Dedifferentiated amniotic fluid mesenchymal stem cell (primary cell): ENCODE data around the gene ASGR2.
"Not testable (repeated sequence)": the region's sequence is repeated elsewhere in the genome, so short reads cannot be mapped to it uniquely, and the experiment has no call there.

Source experiments
- DNase-seq: peaks from one replicate; pipeline ENCODE4 v3.0.0-alpha.2; 2016; ENCODE audit errors: extremely low spot score

The ASGR2 gene

DNA sequence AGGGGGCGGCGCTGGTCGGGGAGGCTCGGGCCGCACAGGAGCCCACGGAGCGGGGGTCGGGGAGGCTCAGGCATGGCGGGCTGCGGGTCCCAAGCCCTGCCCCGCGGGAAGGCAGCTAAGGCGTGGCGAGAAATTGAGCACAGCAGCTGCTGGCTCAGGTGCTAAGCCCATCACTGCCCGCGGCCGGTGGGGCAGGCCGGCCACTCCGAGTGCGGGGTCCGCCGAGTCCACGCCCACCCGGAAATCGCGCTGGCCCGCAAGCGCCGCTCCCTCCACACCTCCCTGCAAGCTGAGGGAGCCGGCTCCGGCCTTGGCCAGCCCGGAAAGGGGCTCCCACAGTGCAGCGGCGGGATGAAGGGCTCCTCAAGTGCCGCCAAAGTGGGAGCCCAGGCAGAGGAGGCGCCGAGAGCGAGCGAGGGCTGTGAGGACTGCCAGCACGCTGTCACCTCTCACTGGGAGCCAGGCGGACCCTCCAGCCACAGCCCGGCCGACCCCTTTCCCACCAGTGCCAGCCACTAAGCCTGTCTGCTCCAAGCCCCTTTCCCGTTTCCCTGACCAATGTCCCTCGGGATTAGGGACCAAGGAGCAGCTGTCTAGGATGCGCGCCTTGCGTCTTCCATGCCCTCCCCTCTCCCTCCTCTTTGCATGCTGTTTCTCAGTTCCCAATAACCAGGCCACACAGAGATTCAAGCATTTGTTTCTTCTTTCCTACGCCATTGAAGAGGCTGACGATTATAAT is 13.8 kb downstream of the ASGR2 start:
- not testable (repeated sequence) for DNase-seq

DNA sequence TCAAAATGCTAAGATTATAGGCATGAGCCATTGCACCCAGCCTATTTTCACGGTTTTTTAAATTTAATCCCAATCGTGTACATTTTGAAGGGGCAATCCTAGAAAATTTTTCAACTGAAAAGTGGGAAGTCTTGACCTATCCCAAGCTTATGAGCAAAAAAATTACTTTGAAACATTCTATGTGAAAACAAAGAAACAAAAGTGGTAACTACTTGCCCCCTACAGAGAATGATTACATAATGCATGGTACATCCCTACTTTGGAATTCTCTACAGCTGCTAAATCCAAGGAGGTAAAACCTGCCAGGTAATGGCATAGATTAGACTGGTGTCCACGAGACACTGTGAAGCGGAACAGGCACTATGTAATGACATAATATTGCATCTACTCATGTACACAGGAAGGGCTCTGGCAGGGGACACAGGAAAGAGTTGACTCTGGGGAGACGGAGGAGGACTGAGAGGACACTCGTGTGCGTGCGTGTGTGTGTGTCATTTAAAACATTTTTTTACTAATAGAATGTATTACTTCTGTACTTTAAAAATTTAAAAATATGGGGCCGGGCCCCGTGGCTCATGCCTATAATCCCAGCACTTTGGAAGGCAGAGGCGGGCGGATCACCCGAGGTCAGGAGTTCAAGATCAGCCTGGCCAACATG is 15.7 kb downstream of the ASGR2 start:
- no peak for DNase-seq

DNA sequence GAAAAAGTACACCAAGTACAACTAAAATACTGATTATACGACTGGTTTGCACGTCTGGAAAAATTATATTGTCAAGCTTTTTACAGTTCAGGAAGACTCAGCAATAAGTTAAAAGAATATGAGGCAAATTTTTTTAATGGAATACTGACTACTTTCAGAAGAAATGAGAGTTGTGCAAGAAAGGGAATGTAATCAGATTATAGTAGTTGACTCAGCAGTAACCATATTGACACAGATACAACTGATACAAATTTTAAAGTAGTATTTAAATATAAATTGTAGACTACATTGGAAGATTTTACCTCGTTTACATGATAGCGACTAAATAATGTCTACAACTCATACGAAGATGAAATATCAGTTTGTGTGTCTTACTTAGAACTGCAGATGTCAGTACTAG is 16.7 kb downstream of the ASGR2 start:
- DNase-seq: no peak

DNA sequence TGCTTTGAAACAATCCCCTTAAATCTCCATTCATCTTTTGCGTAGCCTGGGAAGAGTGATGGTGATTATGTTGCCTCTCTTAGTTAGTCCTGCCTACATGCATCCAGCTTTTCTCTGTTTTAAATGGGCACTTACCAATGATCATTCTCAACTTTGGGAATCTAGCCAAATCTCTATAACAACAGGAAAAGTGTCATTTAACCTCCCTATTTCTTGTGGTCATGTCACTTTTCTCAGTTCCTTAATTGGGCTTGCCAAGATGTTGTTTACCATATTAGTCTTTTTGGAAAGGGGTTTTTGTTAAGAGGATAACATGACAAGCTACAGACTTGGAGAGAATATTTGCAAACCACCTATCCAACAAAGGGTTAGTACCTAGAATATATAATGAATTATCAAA is 19.0 kb downstream of the ASGR2 start:
- DNase-seq: no peak

DNA sequence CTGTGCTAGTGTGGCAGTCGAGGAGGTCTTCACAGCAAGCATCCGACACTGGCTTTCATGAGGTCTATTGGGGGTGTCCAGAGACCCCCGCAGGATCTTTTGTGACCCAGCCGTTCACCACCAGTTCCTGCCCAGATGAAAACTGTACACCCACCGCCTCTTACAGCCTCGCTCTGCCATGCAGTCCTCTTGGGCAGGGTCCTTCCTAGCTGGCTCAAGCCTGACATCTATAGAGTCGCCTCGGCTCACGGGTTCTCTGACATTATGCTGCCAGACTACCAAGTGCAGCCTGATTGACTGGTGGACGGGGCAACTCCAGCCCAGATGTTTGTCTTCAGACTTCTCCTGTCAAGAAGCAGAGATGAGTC is 20.0 kb downstream of the ASGR2 start:
- DNase-seq: no peak

DNA sequence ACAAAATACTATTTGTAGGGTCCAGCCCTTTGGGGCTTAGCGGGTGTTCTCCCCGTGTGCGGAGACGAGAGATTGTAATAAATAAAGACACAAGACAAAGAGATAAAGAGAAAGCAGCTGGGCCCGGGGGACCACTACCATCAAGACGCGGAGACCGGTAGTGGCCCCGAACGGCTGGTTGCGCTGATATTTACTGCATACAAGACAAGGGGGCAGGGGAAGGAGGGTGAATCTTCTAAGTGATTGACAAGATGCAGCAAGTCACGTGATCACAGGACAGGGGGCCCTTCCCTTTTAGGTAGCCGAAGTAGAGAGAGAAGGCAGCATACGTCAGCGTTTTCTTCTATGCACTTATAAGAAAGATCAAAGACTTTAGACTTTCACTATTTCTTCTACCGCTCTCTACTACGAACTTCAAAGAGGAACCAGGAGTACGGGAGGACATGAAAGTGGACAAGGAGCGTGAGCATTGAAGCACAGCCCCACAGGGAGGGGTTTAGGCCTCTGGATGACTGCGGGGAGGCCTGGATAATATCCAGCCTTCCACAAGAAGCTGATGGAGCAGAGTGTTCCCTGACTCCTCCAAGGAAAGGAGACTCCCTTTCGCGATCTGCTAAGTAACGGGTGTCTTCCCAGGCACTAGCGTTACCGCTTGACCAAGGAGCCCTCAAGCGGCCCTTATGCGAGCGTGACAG is 23.2 kb downstream of the ASGR2 start:
- not testable (repeated sequence) for DNase-seq

DNA sequence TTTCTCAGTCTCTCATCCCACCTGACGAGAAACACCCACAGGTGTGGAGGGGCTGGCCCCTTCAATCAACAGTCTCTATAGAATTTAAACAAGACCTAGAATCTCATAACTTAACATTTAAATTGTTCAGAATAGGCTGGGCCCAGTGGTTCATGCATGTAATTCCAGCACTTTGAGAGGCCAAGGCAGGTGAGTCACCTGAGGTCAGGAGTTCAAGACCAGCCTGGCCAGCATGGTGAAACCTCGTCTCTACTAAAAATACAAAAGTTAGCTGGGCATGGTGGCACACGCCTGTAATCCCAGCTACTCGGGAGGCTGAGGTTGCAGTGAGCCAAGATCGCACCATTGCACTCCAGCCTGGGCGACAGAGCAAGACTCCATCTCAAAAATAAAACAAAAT is 25.1 kb downstream of the ASGR2 start:
- DNase-seq: not testable (repeated sequence)

DNA sequence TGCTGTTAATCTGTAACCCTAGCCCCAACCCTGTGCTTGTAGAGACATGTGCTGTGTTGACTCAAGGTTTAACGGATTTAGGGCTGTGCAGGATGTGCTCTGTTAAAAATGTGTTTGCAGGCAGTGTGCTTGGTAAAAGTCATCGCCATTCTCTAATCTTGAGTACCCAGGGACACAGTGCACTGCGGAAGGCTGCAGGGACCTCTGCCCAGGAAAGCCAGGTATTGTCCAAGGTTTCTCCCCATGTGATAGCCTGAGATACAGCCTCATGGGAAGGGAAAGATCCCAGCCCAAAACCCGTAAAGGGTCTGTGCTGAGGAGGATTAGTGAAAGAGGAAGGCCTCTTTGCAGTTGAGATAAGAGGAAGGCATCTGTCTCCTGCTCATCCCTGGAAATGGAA is 26.2 kb downstream of the ASGR2 start:
- DNase-seq: not testable (repeated sequence)

DNA sequence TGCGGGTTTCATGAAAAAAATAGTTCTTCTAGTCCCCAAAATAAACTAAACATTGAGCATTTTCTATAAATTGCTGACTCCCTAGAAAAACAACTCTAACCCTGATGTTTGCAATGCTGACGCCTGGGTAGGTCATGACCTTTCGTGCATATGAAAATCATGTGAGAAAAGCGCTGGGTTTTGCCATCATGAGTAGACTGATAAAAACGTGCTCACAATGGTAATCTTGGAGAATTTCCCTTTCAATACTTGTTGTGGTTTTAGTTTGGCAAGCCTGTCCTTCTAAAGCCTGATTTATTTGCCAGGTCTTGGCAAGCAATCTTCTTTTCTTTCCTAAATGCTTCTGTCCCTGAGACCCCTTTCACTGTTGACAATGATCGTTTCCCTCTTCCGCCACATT is 30.5 kb downstream of the ASGR2 start:
- DNase-seq: no peak

DNA sequence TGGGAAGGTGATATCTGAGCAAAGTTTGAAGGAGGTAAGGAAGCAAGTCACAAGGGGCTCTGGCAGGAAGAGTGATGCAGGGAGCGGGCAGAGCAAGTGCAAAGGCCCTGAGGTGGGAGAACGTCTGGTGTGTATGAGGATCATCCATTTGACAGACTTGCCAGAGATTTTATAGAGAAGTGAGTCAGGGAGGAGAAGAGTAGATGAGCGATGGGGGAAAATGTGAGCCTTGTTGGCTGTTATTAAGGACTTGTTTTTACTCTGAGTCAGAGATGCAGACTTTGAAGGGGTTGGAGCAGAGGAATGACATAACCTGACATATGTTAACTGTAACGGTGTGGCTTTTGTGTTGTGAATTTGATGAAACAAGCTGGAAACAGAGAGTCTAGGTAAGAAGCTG is 31.0 kb downstream of the ASGR2 start:
- DNase-seq: no peak

DNA sequence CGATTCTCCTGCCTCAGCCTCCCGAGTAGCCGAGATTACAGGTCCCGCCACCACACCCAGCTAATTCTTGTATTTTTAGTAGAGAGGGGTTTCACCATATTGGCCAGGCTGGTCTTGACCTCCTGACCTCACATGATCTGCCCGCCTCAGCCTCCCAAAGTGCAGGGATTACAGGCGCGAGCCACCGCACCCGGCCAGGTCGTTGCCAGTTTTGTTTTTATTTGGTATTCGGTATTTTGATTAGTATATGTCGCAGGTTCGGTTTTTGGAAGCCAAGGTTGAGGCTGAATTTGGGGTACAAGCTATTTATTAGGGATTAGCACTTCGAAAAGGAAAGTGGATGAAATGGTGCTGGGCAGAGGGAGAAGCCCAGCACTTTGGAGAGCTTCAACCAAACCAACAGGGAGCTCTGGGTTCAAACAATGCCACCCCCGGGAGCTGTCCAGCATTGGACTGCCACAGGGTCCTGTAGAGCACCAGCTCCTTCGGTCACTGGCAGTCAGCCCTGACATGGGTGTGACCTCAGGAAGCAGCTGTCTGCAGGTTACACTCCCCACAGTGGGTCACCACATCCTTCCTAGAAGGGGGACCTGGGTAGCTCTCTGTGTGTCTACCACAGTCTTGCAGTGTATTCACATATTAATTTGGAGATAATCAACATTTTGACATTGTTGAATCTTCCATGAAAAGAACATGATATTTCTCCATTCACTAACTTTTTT is 33.1 kb downstream of the ASGR2 start:
- no peak for DNase-seq

DNA sequence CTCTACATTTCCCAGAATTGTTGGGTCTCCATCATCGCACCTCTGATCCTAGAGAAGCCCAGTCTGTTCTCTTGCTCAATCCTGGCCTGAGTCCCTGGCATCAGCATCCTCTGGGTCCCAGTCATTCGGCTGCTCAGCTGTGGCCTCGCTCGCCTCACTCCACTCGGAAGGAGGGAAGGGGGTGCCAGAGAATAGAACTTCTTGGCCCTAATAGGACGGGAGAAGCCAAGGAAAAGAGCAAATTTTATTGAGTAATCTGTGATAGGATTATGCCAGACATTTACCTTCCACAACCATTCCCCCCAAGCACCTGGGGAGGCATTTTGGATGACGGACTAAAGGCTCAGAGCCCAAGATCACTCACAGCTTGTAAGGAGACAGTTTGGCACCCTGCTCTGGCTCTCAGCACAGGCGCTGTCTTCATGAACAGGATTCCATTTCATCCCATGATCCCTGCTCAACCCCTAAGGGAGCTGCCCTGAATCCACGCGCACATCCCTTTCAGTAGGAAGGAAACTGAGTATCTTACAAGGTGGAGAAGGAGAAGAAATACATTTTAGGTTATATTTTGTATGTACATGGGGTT is 34.1 kb downstream of the ASGR2 start:
- DNase-seq: no peak

DNA sequence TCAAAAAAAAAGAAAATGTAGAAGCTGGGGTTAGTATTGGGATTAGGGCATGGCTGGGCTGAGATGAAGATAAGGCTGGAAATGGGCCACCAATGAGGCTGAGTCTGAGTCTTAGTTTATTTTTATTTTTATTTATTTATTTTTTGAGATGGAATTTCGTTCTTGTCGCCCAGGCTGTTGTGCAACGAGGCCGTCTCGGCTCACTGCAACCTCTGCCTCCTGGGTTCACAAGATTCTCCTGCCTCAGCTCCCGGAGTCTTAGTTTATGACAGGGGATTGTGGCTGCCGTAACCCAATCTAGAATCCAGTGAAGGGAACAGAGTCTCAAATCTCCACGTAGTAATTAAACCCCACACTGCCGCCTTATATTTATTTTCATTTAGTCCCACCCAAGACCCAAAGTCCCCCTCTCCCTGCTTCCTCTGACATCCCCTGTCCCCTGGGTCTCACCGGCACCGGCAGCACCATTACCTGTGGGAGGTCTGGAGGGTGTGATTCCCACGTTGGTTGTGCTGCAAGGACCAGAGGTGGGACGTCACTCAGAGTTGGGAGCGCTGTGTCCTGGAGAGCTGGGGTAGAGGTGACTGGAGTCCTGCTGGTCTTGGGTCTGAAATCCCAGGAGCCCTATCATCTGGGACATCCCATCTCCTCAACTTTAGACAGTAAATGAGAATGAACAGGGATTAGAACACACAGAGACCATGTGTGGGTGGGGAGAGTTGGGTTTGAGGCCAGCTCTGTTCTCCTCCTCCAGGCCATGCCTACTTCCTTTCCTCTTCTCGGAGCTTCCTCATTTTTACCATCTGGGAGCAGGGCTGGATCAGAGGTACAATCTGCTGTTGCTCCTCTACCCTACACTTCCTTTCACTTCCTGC is 34.8 kb downstream of the ASGR2 start, which contains the start of gene CLEC10A:
Gene CLEC10A (minus strand): TSS at position 671 of the 875 bp plus-strand sequence. CDS start 1,439 bp downstream, outside the sequence.
- DNase-seq: no peak

DNA sequence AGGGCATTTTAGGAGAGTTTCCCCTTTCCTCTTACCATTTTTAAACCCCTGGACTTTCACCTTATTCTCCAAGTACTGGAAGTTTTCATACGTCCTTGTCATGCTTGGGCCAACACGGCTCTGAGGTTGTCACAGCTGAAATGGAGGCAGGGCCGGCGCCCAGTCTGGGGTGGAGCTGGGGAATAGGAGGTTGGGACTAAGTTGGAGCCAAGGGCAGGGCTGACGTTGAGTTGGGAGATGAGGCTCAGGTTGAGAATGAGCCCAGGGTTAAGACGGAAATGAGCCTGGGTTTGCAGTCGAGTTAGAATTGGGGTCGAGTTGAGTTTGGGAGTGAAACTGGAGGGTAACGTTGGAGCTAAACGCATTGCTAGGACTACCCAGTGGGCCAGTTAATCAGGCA is 35.9 kb downstream of the ASGR2 start:
- no peak for DNase-seq

DNA sequence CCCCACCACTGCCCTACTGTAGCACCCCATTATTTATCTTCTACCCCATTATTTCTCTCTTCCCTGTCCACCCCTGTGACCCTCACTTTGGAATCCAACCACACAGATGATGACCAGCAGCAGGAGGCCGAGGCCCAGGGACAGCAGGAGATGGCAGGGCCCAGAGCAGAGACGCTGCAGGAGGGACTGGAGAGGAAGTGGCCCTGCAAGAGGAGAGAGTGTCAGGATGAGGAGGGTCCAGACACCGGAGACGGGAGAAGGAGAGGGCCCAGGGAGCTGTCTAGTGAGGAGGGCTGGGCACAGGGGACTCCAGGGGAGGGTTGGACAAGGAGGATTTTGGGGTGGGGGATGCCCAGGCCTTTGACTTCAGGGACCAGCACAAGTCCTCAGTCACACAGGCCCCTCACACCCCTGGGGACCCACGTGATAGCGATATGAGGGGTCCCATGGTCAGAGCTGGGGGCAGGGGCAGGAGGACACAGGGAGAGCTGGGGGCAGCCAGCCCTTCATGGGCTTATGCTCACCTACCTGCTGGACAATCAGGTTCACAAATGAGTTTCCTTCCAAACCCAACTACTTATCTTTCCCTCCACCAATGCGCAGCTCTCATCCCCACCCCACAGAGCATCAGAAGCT is 36.6 kb downstream of the ASGR2 start:
- DNase-seq: no peak

DNA sequence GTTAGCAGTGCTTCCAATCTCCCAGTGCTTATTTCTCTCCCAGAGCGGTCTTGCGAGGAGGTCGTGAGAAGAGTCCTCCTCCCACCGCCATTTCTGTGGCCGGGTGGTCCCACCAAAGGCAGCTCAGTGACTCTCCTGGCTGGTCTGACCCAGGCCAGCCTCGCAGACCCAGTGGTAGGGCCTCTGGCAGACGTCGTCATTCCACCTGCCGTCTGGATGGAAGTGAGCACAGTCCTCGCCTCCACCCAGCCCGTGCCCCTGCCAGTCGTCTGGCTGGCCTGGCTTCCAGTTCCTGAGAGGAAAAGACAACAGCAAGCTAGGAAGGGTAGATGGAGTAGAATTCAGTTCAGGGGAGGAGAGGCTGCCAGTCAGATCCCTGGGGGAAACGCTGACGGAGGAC is 39.7 kb downstream of the ASGR2 start:
- no peak for DNase-seq

DNA sequence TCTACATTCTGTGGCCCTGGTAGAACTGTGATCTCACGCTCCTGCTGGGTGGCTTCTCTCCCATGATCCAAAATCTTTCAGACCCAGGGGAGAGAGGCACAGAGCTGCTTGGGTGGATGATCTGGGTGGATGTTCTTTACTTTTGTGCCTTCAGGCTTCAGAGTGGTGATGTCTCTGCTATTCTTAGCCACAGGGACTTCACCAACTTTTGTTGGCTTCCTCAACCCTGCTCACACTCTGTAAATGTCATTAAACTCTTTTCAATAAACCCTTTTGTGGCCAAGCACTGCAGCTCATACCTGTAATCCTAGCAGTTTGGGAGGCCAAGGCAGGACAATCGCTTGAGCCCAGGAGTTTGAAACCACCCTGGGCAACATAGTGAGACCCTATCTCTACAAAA is 42.2 kb downstream of the ASGR2 start:
- no peak for DNase-seq

DNA sequence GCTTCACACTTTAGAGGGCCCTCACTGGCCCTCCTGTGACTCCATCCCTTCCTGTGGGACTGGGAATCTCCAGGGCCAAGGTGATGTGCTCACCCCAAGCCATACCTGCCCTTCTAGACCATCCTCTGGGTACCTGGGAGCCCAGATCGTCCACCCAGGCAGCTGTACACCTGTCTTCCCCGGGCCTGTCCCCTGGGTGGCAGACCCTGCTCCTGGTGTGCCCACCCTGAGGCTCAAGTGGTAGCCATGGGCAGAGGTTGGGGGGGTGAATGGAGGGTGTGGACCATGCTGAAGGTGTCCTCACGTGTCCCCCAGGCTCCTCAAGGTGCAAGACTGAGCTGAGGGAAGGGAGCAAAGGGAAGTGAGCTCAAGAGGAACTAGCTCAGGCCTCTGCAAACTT is 43.9 kb downstream of the ASGR2 start:
- DNase-seq: no peak

DNA sequence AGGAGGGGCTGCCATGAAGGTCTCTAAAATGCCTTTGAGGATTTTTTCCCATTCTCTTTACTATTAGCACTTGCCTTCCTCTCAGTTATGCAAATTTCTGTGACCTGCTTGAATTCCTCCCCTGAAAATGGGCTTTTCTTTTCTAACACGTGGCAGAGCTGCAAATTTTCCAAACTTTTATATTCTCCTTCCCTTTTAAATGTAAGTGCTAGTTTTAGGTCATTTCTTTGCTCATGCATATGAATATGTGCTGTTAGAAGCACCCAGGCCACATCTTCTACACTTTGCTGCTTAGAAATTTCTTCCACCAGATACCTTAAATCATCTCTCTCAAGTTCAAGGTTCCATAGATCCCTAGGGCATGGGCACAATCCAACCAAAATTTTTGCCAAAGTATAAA is 46.4 kb downstream of the ASGR2 start:
- no peak for DNase-seq

DNA sequence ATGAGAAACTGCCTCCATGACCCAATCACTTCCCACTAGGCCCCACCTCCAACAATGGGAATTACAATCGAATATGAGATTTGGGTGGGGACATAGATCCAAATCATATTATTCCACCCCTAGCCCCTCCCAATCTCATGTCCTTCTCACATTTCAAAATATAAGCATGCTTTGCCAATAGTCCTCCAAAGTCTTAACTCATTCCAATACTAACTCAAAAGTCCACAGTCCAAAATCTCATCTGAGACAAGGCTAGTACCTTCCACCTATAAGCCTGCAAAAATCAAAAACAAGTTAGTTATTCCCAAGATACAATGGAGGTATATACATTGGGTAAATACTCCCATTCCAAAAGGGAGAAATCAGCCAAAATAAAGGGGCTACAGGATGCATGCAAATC is 47.4 kb downstream of the ASGR2 start:
- DNase-seq: no peak
